ENCODE results near the gene KCNK4. TPM values are rescaled to one million over a fixed set of nuclear protein-coding genes. Genes with fewer than 3 reads are reported as not detected.
"Not testable (repeated sequence)": the region's sequence is repeated elsewhere in the genome, so short reads cannot be mapped to it uniquely, and the experiment has no call there.

The KCNK4 gene
- not detected for total RNA-seq

- peak within 1 kb of the TSS; percentile 26 for H3K4me3 Mint-ChIP-seq
- H3K36me3 Mint-ChIP-seq (ENCODE audit: low read depth) = peaks cover 4% of the 10 kb centered on the region
- ChIA-PET CTCF (interaction anchor here (5.1 kb wide), 1 partner anchor 12 kb away, joined by 50 read pairs; the partner anchor contains the start of gene ESRRA), POLR2A (no interaction called here)
- peaks cover 50% of the 10 kb centered on the region for H3K27me3 Mint-ChIP-seq
- peaks cover 19% of the 10 kb centered on the region for H3K4me1 Mint-ChIP-seq
- H3K27ac Mint-ChIP-seq = no peak within 1 kb of the TSS
- DNase-seq = no peak
- no peaks in the 10 kb centered on the region for H3K9me3 Mint-ChIP-seq
These were observed at the start of gene KCNK4 for GRCh38 chr11:64291262-64291751. Gene KCNK4 (plus strand): TSS chr11:64291302. CDS start chr11:64293019, 1,717 bp downstream.

- Mint-ChIP-seq H3K4me3 (peak overlapping the region; percentile 88), H3K27ac (peak overlapping the region; percentile 96), H3K27me3 (no peaks in the 10 kb centered on the region), H3K36me3 (ENCODE audit: low read depth) (peaks cover 20% of the 10 kb centered on the region), H3K9me3 (no peaks in the 10 kb centered on the region), H3K4me1 (peaks cover 54% of the 10 kb centered on the region)
- DNase-seq = no peak
- ChIA-PET CTCF (interaction anchor here (0.7 to 11.3 kb wide), 10 partner anchors 9 to 76 kb away, joined by 3 to 162 read pairs (median 6); partner anchors contain the start of genes CATSPERZ, PLCB3, PRDX5 and TRMT112), POLR2A (interaction anchor here (0.5 to 0.7 kb wide), 2 partner anchors 9 to 15 kb away, joined by 3 read pairs; no protein-coding TSS in a partner anchor)
These were observed 49.4 kb upstream of the KCNK4 start for GRCh38 chr11:64241491-64242374.

GRCh38 chr11:64243236-64243854 is 47.8 kb upstream of the KCNK4 start:
- Mint-ChIP-seq H3K4me3 (peak overlapping the region; percentile 88), H3K4me1 (peaks cover 54% of the 10 kb centered on the region), H3K9me3 (no peaks in the 10 kb centered on the region), H3K27ac (peak overlapping the region; percentile 60), H3K27me3 (no peaks in the 10 kb centered on the region), H3K36me3 (ENCODE audit: low read depth) (peaks cover 11% of the 10 kb centered on the region)
- ChIA-PET POLR2A (no interaction called here), CTCF (interaction anchor here (0.8 to 11.3 kb wide), 9 partner anchors 8 to 59 kb away, joined by 3 to 162 read pairs (median 5); partner anchors contain the start of genes CATSPERZ and PLCB3)
- no peak for DNase-seq

- no peak for DNase-seq
- H3K36me3 Mint-ChIP-seq (ENCODE audit: low read depth) = peaks cover 11% of the 10 kb centered on the region
- H3K27ac Mint-ChIP-seq = no peak overlapping the region
- POLR2A ChIA-PET = interaction anchor here (0.6 kb wide), 1 partner anchor 1403 kb away, joined by 4 read pairs; no protein-coding TSS in a partner anchor
- H3K9me3 Mint-ChIP-seq = no peaks in the 10 kb centered on the region
- peaks cover 53% of the 10 kb centered on the region for H3K4me1 Mint-ChIP-seq
- peak overlapping the region; percentile 88 for H3K4me3 Mint-ChIP-seq
- CTCF ChIA-PET = interaction anchor here (0.9 to 11.3 kb wide), 10 partner anchors 8 to 116 kb away, joined by 3 to 162 read pairs (median 4); partner anchors contain the start of genes CATSPERZ and PLCB3
- H3K27me3 Mint-ChIP-seq = no peaks in the 10 kb centered on the region
These were observed 47.0 kb upstream of the KCNK4 start for GRCh38 chr11:64244107-64244506.

GRCh38 chr11:64244966-64245365 is 46.1 kb upstream of the KCNK4 start:
- Mint-ChIP-seq H3K9me3 (no peaks in the 10 kb centered on the region), H3K36me3 (ENCODE audit: low read depth) (peaks cover 11% of the 10 kb centered on the region), H3K27ac (peak overlapping the region; percentile 87), H3K4me1 (peaks cover 50% of the 10 kb centered on the region), H3K27me3 (no peaks in the 10 kb centered on the region), H3K4me3 (peak overlapping the region; percentile 81)
- ChIA-PET POLR2A (interaction anchor here (1.4 kb wide), 1 partner anchor 24 kb away, joined by 4 read pairs; no protein-coding TSS in a partner anchor), CTCF (interaction anchor here (0.8 to 11.3 kb wide), 7 partner anchors 9 to 58 kb away, joined by 3 to 162 read pairs (median 4); partner anchors contain the start of gene CATSPERZ)
- DNase-seq = no peak

GRCh38 chr11:64245401-64245796 is 45.7 kb upstream of the KCNK4 start:
- H3K36me3 Mint-ChIP-seq (ENCODE audit: low read depth) = peaks cover 9% of the 10 kb centered on the region
- H3K27me3 Mint-ChIP-seq = no peaks in the 10 kb centered on the region
- DNase-seq = peak; percentile 33
- ChIA-PET POLR2A (interaction anchor here (1.4 kb wide), 1 partner anchor 24 kb away, joined by 4 read pairs; no protein-coding TSS in a partner anchor), CTCF (interaction anchor here (0.8 to 11.3 kb wide), 9 partner anchors 9 to 500 kb away, joined by 3 to 162 read pairs (median 4); partner anchors contain the start of gene CATSPERZ)
- H3K9me3 Mint-ChIP-seq = no peaks in the 10 kb centered on the region
- peak overlapping the region; percentile 87 for H3K27ac Mint-ChIP-seq
- H3K4me1 Mint-ChIP-seq = peaks cover 47% of the 10 kb centered on the region
- peak overlapping the region; percentile 81 for H3K4me3 Mint-ChIP-seq

GRCh38 chr11:64245797-64246620 is 45.1 kb upstream of the KCNK4 start:
- H3K27ac Mint-ChIP-seq = peak overlapping the region; percentile 87
- no peaks in the 10 kb centered on the region for H3K27me3 Mint-ChIP-seq
- peak; percentile 57 for DNase-seq
- H3K36me3 Mint-ChIP-seq (ENCODE audit: low read depth) = peaks cover 9% of the 10 kb centered on the region
- POLR2A ChIA-PET = interaction anchor here (0.6 to 1.4 kb wide), 2 partner anchors 17 to 23 kb away, joined by 3 to 4 read pairs; no protein-coding TSS in a partner anchor
- CTCF ChIA-PET = interaction anchor here (0.6 to 11.3 kb wide), 11 partner anchors 8 to 499 kb away, joined by 3 to 162 read pairs (median 4); partner anchors contain the start of gene CATSPERZ
- peak overlapping the region; percentile 81 for H3K4me3 Mint-ChIP-seq
- no peaks in the 10 kb centered on the region for H3K9me3 Mint-ChIP-seq
- peaks cover 44% of the 10 kb centered on the region for H3K4me1 Mint-ChIP-seq

- H3K36me3 Mint-ChIP-seq (ENCODE audit: low read depth); DNase-seq; H3K27ac Mint-ChIP-seq; H3K27me3 Mint-ChIP-seq; POLR2A ChIA-PET; H3K9me3 Mint-ChIP-seq: not testable (repeated sequence)
- H3K4me1 Mint-ChIP-seq = peaks cover 44% of the 10 kb centered on the region
- peak overlapping the region; percentile 79 for H3K4me3 Mint-ChIP-seq
- CTCF ChIA-PET = interaction anchor here (0.6 to 11.3 kb wide), 8 partner anchors 8 to 1452 kb away, joined by 3 to 162 read pairs (median 4); partner anchors contain the start of gene CATSPERZ
These were observed 44.6 kb upstream of the KCNK4 start for GRCh38 chr11:64246621-64246870.

- no peaks in the 10 kb centered on the region for H3K27me3 Mint-ChIP-seq
- CTCF ChIA-PET = interaction anchor here (0.6 to 11.3 kb wide), 7 partner anchors 9 to 1453 kb away, joined by 3 to 162 read pairs (median 4); partner anchors contain the start of gene CATSPERZ
- H3K4me1 Mint-ChIP-seq = peaks cover 48% of the 10 kb centered on the region
- H3K9me3 Mint-ChIP-seq = no peaks in the 10 kb centered on the region
- peaks cover 9% of the 10 kb centered on the region for H3K36me3 Mint-ChIP-seq (ENCODE audit: low read depth)
- peak within 1 kb of the TSS; percentile 81 for H3K4me3 Mint-ChIP-seq
- DNase-seq = peak; percentile 82
- peak within 1 kb of the TSS; percentile 87 for H3K27ac Mint-ChIP-seq
- POLR2A ChIA-PET = no interaction called here
These were observed 44.0 kb upstream of the KCNK4 start, which contains the start of gene PPP1R14B for GRCh38 chr11:64246871-64247728. Gene PPP1R14B (minus strand): TSS chr11:64246943. CDS start chr11:64246673, 270 bp downstream.

- peaks cover 42% of the 10 kb centered on the region for H3K4me1 Mint-ChIP-seq
These were observed 43.2 kb upstream of the KCNK4 start for GRCh38 chr11:64247729-64248531.

More at GRCh38 chr11:64247729-64248531, 43.2 kb upstream of the KCNK4 start:
- ChIA-PET POLR2A (no interaction called here), CTCF (interaction anchor here (1.4 to 11.3 kb wide), 5 partner anchors 19 to 54 kb away, joined by 4 to 162 read pairs (median 13); partner anchors contain the start of genes CATSPERZ and FERMT3)
- peak overlapping the region; percentile 68 for H3K4me3 Mint-ChIP-seq
- no peaks in the 10 kb centered on the region for H3K9me3 Mint-ChIP-seq
- H3K36me3 Mint-ChIP-seq (ENCODE audit: low read depth) = peaks cover 9% of the 10 kb centered on the region
- no peak for DNase-seq
- H3K27ac Mint-ChIP-seq = peak overlapping the region; percentile 46
- H3K27me3 Mint-ChIP-seq = no peaks in the 10 kb centered on the region

Data from activated CD4-positive, alpha-beta T cell treated with anti-CD3 and anti-CD28 coated beads, Interleukin-2, amount 10 ng/mL, durations not matched to agents 7 days and 5 days (primary cell).